Sigmoid colon (tissue), 7 donors: Measurements from ENCODE around the gene NAA38. TPM values are rescaled to one million over a fixed set of nuclear protein-coding genes. Genes with fewer than 3 reads are reported as not detected.
A peak's percentile ranks its signal among the peaks of the same experiment; 100 is the strongest.

Source experiments
- DNase-seq: peaks from one replicate; pipeline ENCODE4 v3.0.0-alpha.2; 2019
- H3K27ac ChIP-seq, 4 donors: fragments of 200-600 bp; sonication (generic); one replicate each; pipeline ENCODE4 v1.5.1; 2016 to 2019; ENCODE audit warnings: mild to moderate bottlenecking in 1 of 4
- H3K27me3 ChIP-seq, 3 donors: fragments of 200-600 bp; sonication (generic); one replicate each; pipeline ENCODE4 v1.5.1; 2019; ENCODE audit warnings: mild to moderate bottlenecking in 1 of 3
- H3K36me3 ChIP-seq, 4 donors: fragments of 200-600 bp; sonication (generic); one replicate each; pipeline ENCODE4 v1.5.1; 2016 to 2019
- H3K4me1 ChIP-seq, 4 donors: fragments of 200-600 bp; sonication (generic); one replicate each; pipeline ENCODE4 v1.5.1; 2017 to 2019
- H3K4me3 ChIP-seq, 4 donors: fragments of 200-600 bp; sonication (generic); one replicate each; pipeline ENCODE4 v1.5.1; 2017 to 2019; ENCODE audit warnings: mild to moderate bottlenecking in 2 of 4, moderate library complexity in 1 of 4
- H3K9me3 ChIP-seq, 4 donors: fragments of 200-600 bp in 3 of 4; sonication (generic) in 3 of 4; one replicate each; pipeline versions ENCODE4 v1.5.1 to v1.6.1; 2013 to 2019
- EP300 ChIP-seq, 4 donors: sonication (generic); formaldehyde crosslinking; IDR thresholded peaks; one replicate each; pipeline ENCODE4 v1.6.1; 2017; ENCODE audit warnings: antibody characterized with exemption in 4 of 4
- POLR2A ChIP-seq, 2 donors: fragments of 450-650 bp; IDR thresholded peaks; one replicate each; pipeline ENCODE4 v1.6.1; 2016; ENCODE audit warnings: antibody characterized with exemption in 2 of 2, mild to moderate bottlenecking in 2 of 2, moderate library complexity in 2 of 2
- POLR2AphosphoS5 ChIP-seq, 4 donors: sonication (generic); formaldehyde crosslinking; IDR thresholded peaks; one replicate each; pipeline ENCODE4 v1.6.1; 2017; ENCODE audit warnings: antibody characterized with exemption in 4 of 4
- WGBS, 2 donors: extraction: QIAGEN DNeasy Blood & Tissue Kit; methylation state at CpG; one replicate each; pipeline ENCODE4 v1.1.7; 2013; 5-methylcytosine and 5-hydroxymethylcytosine counted together
- intact Hi-C: fragments of 100-400 bp; cut with DNase I; formaldehyde crosslinking; loops from one replicate; pipeline ENCODE4 v1.15.1; 2023
- polyA plus RNA-seq, 3 donors: library from polyadenylated mRNA; stranded (reverse); fragments of 200-250 nt; gene quantifications; one replicate each; pipeline ENCODE4 v1.2.3, GENCODE V29; 2013
- total RNA-seq, 4 donors: library from RNA; depleted of rRNA; stranded (reverse); fragments of >200 nt; gene quantifications; one replicate each; pipeline ENCODE4 v1.1.0, GENCODE V29; 2016
- TF ChIP-seq, protein P1 (sequence below), 4 experiments: fragments of 450-650 bp in 3 of 4; fragments of 200-600 bp in 1 of 4; IDR thresholded peaks; one replicate each; pipeline ENCODE4 v1.5.1; 2016 to 2019; ENCODE audit warnings: antibody characterized with exemption in 4 of 4, mild to moderate bottlenecking in 3 of 4, moderate library complexity in 2 of 4
- donor health status: healthy with polysubstance abuse.
- donor health status: Bipolar disorder and iron deficiency.
- donor health status: healthy.

Gene NAA38
- total and polyA plus RNA-seq, 7 donors = 92.4 to 206 (median 109) TPM

DNA sequence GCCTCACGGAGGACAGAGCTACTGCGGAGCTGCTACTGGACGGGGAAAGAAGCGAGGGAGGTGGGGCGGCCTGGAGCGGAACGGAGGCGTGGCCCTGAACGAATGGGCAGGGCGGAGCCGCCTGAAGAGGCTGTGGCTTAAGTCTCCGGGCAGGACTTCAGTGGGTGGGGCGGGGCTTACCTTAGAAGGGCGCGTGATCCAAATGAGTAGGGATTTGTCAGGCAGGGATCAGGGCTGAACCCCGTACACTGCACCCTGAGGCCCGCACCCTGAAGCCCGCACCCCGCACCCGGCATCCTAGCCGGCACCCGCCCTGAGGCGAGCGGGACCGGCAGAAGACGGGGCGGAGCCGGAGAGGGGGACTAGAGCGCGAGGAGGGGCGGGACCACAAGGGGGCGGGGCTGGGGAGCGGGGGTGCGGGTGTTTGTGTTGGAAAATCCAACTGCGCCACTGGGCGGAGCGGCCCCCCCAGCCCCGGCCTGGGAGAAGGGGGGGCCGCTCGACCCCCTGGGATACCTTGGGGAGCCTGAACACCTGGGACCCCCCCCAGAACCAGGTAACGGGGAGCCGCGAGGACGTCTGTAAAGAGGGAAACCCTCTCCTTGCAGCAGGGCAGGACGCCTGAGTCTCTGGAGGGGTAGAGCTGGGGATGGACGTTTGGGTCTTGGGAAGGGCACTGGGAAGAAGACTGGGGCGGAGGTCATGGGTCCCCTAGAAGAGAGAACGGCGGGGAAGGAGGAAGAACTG lies 23.4 kb downstream of the NAA38 start, which contains the start of gene KDM6B:
Gene KDM6B, plus strand, starts transcription at position 423 of the 747 bp plus-strand sequence. CDS start 11,338 bp downstream, outside the sequence.
- Histone ChIP-seq H3K27me3 (no peaks in the 10 kb centered on the region), H3K27ac (peak within 1 kb of the TSS; percentile 95 to 100 (median 97)), H3K4me1 (peaks cover 0 to 41% (median 32%) of the 10 kb centered on the region in 4 donors), H3K36me3 (no peaks in the 10 kb centered on the region), H3K4me3 (peak within 1 kb of the TSS; percentile 75 to 96 (median 82)), H3K9me3 (no peaks in the 10 kb centered on the region)
- intact Hi-C loops = loop anchor here (1.0 to 10.0 kb wide), 3 partner anchors 9 to 349 kb away; partner anchors contain the start of genes NAA38, POLR2A and SLC35G6
- WGBS, 2 donors = 0 to 1% methylated on average over 49 of the region's 49 CpGs
- TF ChIP-seq, protein P1, sequence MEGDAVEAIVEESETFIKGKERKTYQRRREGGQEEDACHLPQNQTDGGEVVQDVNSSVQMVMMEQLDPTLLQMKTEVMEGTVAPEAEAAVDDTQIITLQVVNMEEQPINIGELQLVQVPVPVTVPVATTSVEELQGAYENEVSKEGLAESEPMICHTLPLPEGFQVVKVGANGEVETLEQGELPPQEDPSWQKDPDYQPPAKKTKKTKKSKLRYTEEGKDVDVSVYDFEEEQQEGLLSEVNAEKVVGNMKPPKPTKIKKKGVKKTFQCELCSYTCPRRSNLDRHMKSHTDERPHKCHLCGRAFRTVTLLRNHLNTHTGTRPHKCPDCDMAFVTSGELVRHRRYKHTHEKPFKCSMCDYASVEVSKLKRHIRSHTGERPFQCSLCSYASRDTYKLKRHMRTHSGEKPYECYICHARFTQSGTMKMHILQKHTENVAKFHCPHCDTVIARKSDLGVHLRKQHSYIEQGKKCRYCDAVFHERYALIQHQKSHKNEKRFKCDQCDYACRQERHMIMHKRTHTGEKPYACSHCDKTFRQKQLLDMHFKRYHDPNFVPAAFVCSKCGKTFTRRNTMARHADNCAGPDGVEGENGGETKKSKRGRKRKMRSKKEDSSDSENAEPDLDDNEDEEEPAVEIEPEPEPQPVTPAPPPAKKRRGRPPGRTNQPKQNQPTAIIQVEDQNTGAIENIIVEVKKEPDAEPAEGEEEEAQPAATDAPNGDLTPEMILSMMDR (IDR thresholded peaks at IDR 0.05) = no peak
- TF ChIP-seq POLR2AphosphoS5 (IDR thresholded peaks at IDR 0.05) (peak; percentile 20 to 70 (median 54)), POLR2A (IDR thresholded peaks at IDR 0.05) (peak; percentile 33 to 62), EP300 (IDR thresholded peaks at IDR 0.05) (no peak)
- DNase-seq = peak; percentile 98

DNA sequence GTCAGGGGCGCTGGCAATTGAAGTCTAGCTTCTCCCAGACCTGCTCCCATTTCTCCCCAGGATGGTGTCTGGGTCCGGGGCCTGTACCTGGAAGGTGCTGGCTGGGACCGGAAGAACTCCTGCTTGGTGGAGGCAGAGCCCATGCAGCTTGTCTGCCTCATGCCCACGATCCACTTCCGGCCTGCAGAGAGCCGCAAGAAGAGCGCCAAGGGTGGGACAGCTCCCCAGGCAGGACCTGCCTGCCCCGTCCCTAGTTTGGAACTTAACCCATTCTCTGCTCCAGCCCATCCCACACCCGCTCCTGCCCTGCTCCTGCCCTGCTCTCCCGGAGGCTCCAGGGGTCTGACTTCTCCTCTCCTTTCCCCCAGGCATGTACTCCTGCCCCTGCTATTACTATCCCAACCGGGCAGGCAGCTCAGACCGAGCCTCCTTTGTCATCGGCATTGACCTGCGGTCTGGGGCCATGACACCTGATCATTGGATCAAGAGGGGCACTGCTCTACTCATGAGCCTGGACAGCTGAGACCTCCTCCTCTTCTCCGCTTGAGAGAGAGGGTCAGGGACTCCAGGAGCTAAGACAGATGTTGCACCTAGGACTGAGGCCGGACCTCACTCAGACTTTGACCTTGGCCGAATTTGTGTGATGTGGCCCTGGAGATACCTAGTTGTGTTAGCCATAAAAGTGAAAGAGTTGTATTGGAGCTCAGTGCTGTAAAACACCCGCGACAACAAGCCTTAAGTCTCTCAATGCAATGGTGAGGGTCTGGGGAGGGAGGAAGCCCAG lies 24.2 kb downstream of the NAA38 start:
- intact Hi-C loops = loop anchor here (10.0 kb wide), 1 partner anchor 348 kb away; the partner anchor contains the start of genes POLR2A and SLC35G6
- Histone ChIP-seq H3K36me3 (no peaks in the 10 kb centered on the region), H3K27ac (peak overlapping the region; percentile 95 to 100 (median 97)), H3K9me3 (no peaks in the 10 kb centered on the region), H3K4me3 (peak overlapping the region; percentile 75 to 96 (median 82)), H3K4me1 (peaks cover 0 to 33% (median 25%) of the 10 kb centered on the region in 4 donors), H3K27me3 (peaks cover 0 to under 1% (median 0%) of the 10 kb centered on the region in 3 donors)
- DNase-seq = peak; percentile 66
- WGBS, 2 donors = 48 to 54% methylated on average over 19 of the region's 19 CpGs
- no peak for TF ChIP-seq POLR2A (IDR thresholded peaks at IDR 0.05)
- TF ChIP-seq EP300 (IDR thresholded peaks at IDR 0.05) = no peak
- TF ChIP-seq POLR2AphosphoS5 (IDR thresholded peaks at IDR 0.05) = no peak
- TF ChIP-seq, protein P1 (IDR thresholded peaks at IDR 0.05) = no peak

DNA sequence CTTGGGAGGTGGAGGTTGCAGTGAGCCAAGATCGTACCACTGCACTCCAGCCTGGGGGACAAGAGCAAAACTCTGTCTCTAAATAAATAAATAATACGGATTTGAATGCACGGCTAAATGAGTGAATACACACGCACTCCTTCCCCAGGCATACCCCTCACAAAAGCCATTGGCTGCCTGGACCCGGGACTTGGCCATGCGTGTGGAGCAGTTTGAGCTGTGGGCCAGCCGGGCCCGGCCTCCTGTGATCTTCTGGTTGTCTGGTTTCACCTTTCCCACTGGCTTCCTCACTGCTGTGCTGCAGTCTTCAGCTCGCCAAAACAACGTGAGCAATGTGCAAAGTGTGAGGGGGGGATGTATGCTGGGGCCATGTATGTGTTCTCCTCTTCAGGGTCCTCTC lies 24.9 kb downstream of the NAA38 start:
- H3K36me3 ChIP-seq = no peaks in the 10 kb centered on the region
- no peak overlapping the region for H3K4me3 ChIP-seq
- 89 to 94% methylated on average over 10 of the region's 10 CpGs for WGBS, 2 donors
- peak; percentile 61 for DNase-seq
- intact Hi-C loops = loop anchor here (10.0 kb wide), 1 partner anchor 348 kb away; the partner anchor contains the start of genes POLR2A and SLC35G6
- H3K9me3 ChIP-seq = no peaks in the 10 kb centered on the region
- H3K4me1 ChIP-seq = peaks cover 0 to 26% (median 18%) of the 10 kb centered on the region in 4 donors
- no peak overlapping the region for H3K27ac ChIP-seq
- TF ChIP-seq POLR2AphosphoS5 (IDR thresholded peaks at IDR 0.05) = no peak
- TF ChIP-seq EP300 (IDR thresholded peaks at IDR 0.05) = no peak
- TF ChIP-seq, protein P1 (IDR thresholded peaks at IDR 0.05) = no peak
- TF ChIP-seq POLR2A (IDR thresholded peaks at IDR 0.05) = no peak
- H3K27me3 ChIP-seq = peaks cover 0 to 5% (median 0%) of the 10 kb centered on the region in 3 donors

- DNase-seq = peak; percentile 46
- intact Hi-C loops = loop anchor here (10.0 kb wide), 1 partner anchor 346 kb away; the partner anchor contains the start of genes POLR2A and SLC35G6
- H3K4me1 ChIP-seq = peaks cover 0 to 14% (median 6%) of the 10 kb centered on the region in 4 donors
- 87% methylated on average over 7 of the region's 7 CpGs for WGBS, 2 donors
- H3K27ac ChIP-seq = no peak overlapping the region
- TF ChIP-seq, protein P1 (IDR thresholded peaks at IDR 0.05) = no peak
- TF ChIP-seq POLR2AphosphoS5 (IDR thresholded peaks at IDR 0.05) (no peak), POLR2A (IDR thresholded peaks at IDR 0.05) (no peak), EP300 (IDR thresholded peaks at IDR 0.05) (no peak)
- peaks cover 0 to 5% (median 0%) of the 10 kb centered on the region in 3 donors for H3K27me3 ChIP-seq
- H3K36me3 ChIP-seq = no peaks in the 10 kb centered on the region
- H3K4me3 ChIP-seq = no peak overlapping the region
- H3K9me3 ChIP-seq = no peaks in the 10 kb centered on the region
These were observed 26.1 kb downstream of the NAA38 start for GRCh38 chr17:7831233-7831632.
